BE2C (cell line): ENCODE results near the gene TRIOBP.

Source experiments
- DNase-seq: peaks from one replicate; pipeline ENCODE4 v3.0.0-alpha.2; 2020
- H3K27me3 ChIP-seq: fragments of 250-450 bp; sonication (Bioruptor Pico); 2 replicates; pipeline ENCODE4 v1.5.1; 2020; ENCODE audit warnings: mild to moderate bottlenecking
- H3K36me3 ChIP-seq: fragments of 250-450 bp; sonication (Bioruptor Pico); 2 replicates; pipeline ENCODE4 v1.5.1; 2020; ENCODE audit warnings: mild to moderate bottlenecking
- H3K4me1 ChIP-seq: fragments of 250-450 bp; sonication (Bioruptor Pico); 2 replicates; pipeline ENCODE4 v1.5.1; 2020
- H3K4me3 ChIP-seq: 2 replicates; pipeline ENCODE4 v1.5.1; 2011; ENCODE audit warnings: low read depth, low read length
- H3K9me3 ChIP-seq: fragments of 250-450 bp; sonication (Bioruptor Pico); 2 replicates; pipeline ENCODE4 v1.5.1; 2020
- CTCF ChIP-seq: IDR thresholded peaks from 2 replicates; pipeline ENCODE4 v1.5.1; 2012; ENCODE audit warnings: mild to moderate bottlenecking, low read depth, low read length

TRIOBP gene

GRCh38 chr22:37815593-37815992, 118.7 kb downstream of the TRIOBP start:
- no peak for DNase-seq
- TF ChIP-seq CTCF, result no peak
- Histone ChIP-seq H3K4me1 (no peaks in the 10 kb centered on the region), H3K36me3 (no peaks in the 10 kb centered on the region), H3K9me3 (no peaks in the 10 kb centered on the region), H3K27me3 (no peaks in the 10 kb centered on the region), H3K4me3 (no peak overlapping the region)

GRCh38 chr22:37816543-37817180, 119.8 kb downstream of the TRIOBP start:
- no peak for DNase-seq
- no peaks in the 10 kb centered on the region for H3K27me3 ChIP-seq
- H3K4me1 ChIP-seq, result no peaks in the 10 kb centered on the region
- no peak for TF ChIP-seq CTCF
- no peak overlapping the region for H3K4me3 ChIP-seq
- no peaks in the 10 kb centered on the region for H3K36me3 ChIP-seq
- H3K9me3 ChIP-seq, result no peaks in the 10 kb centered on the region

GRCh38 chr22:37817705-37818408, 121.0 kb downstream of the TRIOBP start:
- H3K9me3 ChIP-seq, result no peaks in the 10 kb centered on the region
- DNase-seq, result peak; percentile 90

GRCh38 chr22:37818409-37819104, 121.7 kb downstream of the TRIOBP start:
- Histone ChIP-seq H3K4me3 (no peak overlapping the region; the same call in 1 of the 2 replicates), H3K36me3 (no peaks in the 10 kb centered on the region), H3K4me1 (no peaks in the 10 kb centered on the region), H3K9me3 (no peaks in the 10 kb centered on the region), H3K27me3 (no peaks in the 10 kb centered on the region)
- peak; percentile 65 for DNase-seq
- no peak for TF ChIP-seq CTCF

More at GRCh38 chr22:37817705-37818408, 121.0 kb downstream of the TRIOBP start:
- Histone ChIP-seq H3K27me3 (no peaks in the 10 kb centered on the region), H3K36me3 (no peaks in the 10 kb centered on the region), H3K4me1 (no peaks in the 10 kb centered on the region), H3K4me3 (peak overlapping the region; percentile 53)
- peak; percentile 93 for TF ChIP-seq CTCF

- Histone ChIP-seq H3K4me1 (no peaks in the 10 kb centered on the region), H3K27me3 (no peaks in the 10 kb centered on the region)
- no peak for TF ChIP-seq CTCF
These were observed 122.2 kb downstream of the TRIOBP start for GRCh38 chr22:37819105-37819433.

GRCh38 chr22:37820350-37820749, 123.5 kb downstream of the TRIOBP start:
- H3K27me3 ChIP-seq, result no peaks in the 10 kb centered on the region
- no peaks in the 10 kb centered on the region for H3K4me1 ChIP-seq
- H3K9me3 ChIP-seq, result no peaks in the 10 kb centered on the region
- no peak for TF ChIP-seq CTCF
- no peak overlapping the region for H3K4me3 ChIP-seq
- no peak for DNase-seq
- no peaks in the 10 kb centered on the region for H3K36me3 ChIP-seq

More at GRCh38 chr22:37819105-37819433, 122.2 kb downstream of the TRIOBP start:
- no peaks in the 10 kb centered on the region for H3K36me3 ChIP-seq
- no peaks in the 10 kb centered on the region for H3K9me3 ChIP-seq
- H3K4me3 ChIP-seq, result no peak overlapping the region
- DNase-seq, result no peak
